PC-9 (cell line): ENCODE data around the gene ZNF804A.
A peak's percentile ranks its signal among the peaks of the same experiment; 100 is the strongest.

Experiments
- CTCF ChIP-seq: fragments of 200-600 bp; sonication (generic); conservative IDR thresholded peaks from 2 replicates; pipeline ENCODE4 v1.6.1; 2017; ENCODE audit warnings: mixed run types, antibody characterized with exemption, mild to moderate bottlenecking, moderate library complexity
- EZH2 ChIP-seq: fragments of 200-600 bp; sonication (generic); IDR thresholded peaks from 2 replicates; pipeline ENCODE4 v1.8.0; 2017; ENCODE audit warnings: antibody characterized with exemption, low read depth

GRCh38 chr2:184611361-184612085 lies 13.2 kb downstream of the ZNF804A start:
- TF ChIP-seq CTCF (peak; percentile 61), EZH2 (no peak)
